ENCODE measurements around the gene BCL7A. TPM values are rescaled to one million over a fixed set of nuclear protein-coding genes. Genes with fewer than 3 reads are reported as not detected.

BCL7A gene
- total and polyA plus RNA-seq, 4 experiments from 2014 or later = 1.5 to 3.7 (median 2.8) TPM

GRCh38 chr12:122013136-122013535 is 8.5 kb upstream of the BCL7A start:
- ChIA-PET POLR2A (ENCODE audit: partially characterized antibody) (no interaction called here), CTCF (ENCODE audit: partially characterized antibody) (interaction anchor here (0.7 to 0.8 kb wide), 2 partner anchors 12 to 201 kb away, joined by 3 to 4 read pairs; no protein-coding TSS in a partner anchor)
- H3K4me1 ChIP-seq (ENCODE audit: insufficient read depth, low read length) = no peaks in the 10 kb centered on the region
- intact Hi-C loops (cut with micrococcal nuclease) = no loop called here
- H3K27ac ChIP-seq (ENCODE audit: low read depth, low read length) = no peak overlapping the region
- Mint-ChIP-seq H3K4me3 (no peak overlapping the region), H3K27ac (no peak overlapping the region), H3K4me1 (peaks cover 0 to 3% (median 0%) of the 10 kb centered on the region in 4 donors), H3K36me3 (no peaks in the 10 kb centered on the region), H3K27me3 (peaks cover 0 to 3% of the 10 kb centered on the region in 2 donors), H3K9me3 (peaks cover 0 to 3% (median 0%) of the 10 kb centered on the region in 8 donors)
- H3K4me3 ChIP-seq (ENCODE audit: low read length in 2 of 2) = no peak overlapping the region
- H3K27me3 ChIP-seq (ENCODE audit: insufficient read depth, low read length) = no peaks in the 10 kb centered on the region
- no peaks in the 10 kb centered on the region for H3K9me3 ChIP-seq (ENCODE audit: control insufficient read depth in 1 of 2, low read length in 2 of 2)
- no peak for DNase-seq
- no peaks in the 10 kb centered on the region for H3K36me3 ChIP-seq (ENCODE audit: insufficient read depth, low read length)

GRCh38 chr12:122013791-122014590 is 7.7 kb upstream of the BCL7A start:
- peaks cover 0 to 3% of the 10 kb centered on the region in 2 donors for H3K27me3 Mint-ChIP-seq
- H3K27ac Mint-ChIP-seq = peak overlapping the region in 1 of 7 donors; percentile 17
- intact Hi-C loops (cut with micrococcal nuclease) = no loop called here

GRCh38 chr12:122014781-122015180 is 6.9 kb upstream of the BCL7A start:
- ChIA-PET CTCF (ENCODE audit: partially characterized antibody) (no interaction called here), POLR2A (ENCODE audit: partially characterized antibody) (no interaction called here)
- Histone ChIP-seq H3K27ac (ENCODE audit: low read depth, low read length) (no peak overlapping the region), H3K4me1 (ENCODE audit: insufficient read depth, low read length) (no peaks in the 10 kb centered on the region), H3K27me3 (ENCODE audit: insufficient read depth, low read length) (no peaks in the 10 kb centered on the region), H3K4me3 (ENCODE audit: low read length in 2 of 2) (no peak overlapping the region), H3K9me3 (ENCODE audit: control insufficient read depth in 1 of 2, low read length in 2 of 2) (no peaks in the 10 kb centered on the region), H3K36me3 (ENCODE audit: insufficient read depth, low read length) (no peaks in the 10 kb centered on the region)
- Mint-ChIP-seq H3K4me1 (peaks cover 0 to 2% (median 0%) of the 10 kb centered on the region in 4 donors), H3K36me3 (no peaks in the 10 kb centered on the region), H3K4me3 (no peak overlapping the region), H3K27ac (no peak overlapping the region), H3K27me3 (peaks cover 2 to 7% of the 10 kb centered on the region in 2 donors), H3K9me3 (peaks cover 0 to 8% (median 1%) of the 10 kb centered on the region in 8 donors)
- intact Hi-C loops (cut with micrococcal nuclease) = no loop called here
- DNase-seq = no peak

More at GRCh38 chr12:122013791-122014590, 7.7 kb upstream of the BCL7A start:
- H3K4me1 ChIP-seq (ENCODE audit: insufficient read depth, low read length) = no peaks in the 10 kb centered on the region
- Mint-ChIP-seq H3K4me1 (no peaks in the 10 kb centered on the region), H3K36me3 (no peaks in the 10 kb centered on the region), H3K4me3 (no peak overlapping the region), H3K9me3 (peaks cover 0 to 6% (median 0%) of the 10 kb centered on the region in 8 donors)
- no peaks in the 10 kb centered on the region for H3K27me3 ChIP-seq (ENCODE audit: insufficient read depth, low read length)
- no peak for DNase-seq
- no peak overlapping the region for H3K27ac ChIP-seq (ENCODE audit: low read depth, low read length)
- H3K9me3 ChIP-seq (ENCODE audit: control insufficient read depth in 1 of 2, low read length in 2 of 2) = no peaks in the 10 kb centered on the region
- H3K36me3 ChIP-seq (ENCODE audit: insufficient read depth, low read length) = no peaks in the 10 kb centered on the region
- no peak overlapping the region for H3K4me3 ChIP-seq (ENCODE audit: low read length in 2 of 2)
- ChIA-PET POLR2A (ENCODE audit: partially characterized antibody) (no interaction called here), CTCF (ENCODE audit: partially characterized antibody) (interaction anchor here (0.8 kb wide), 1 partner anchor 202 kb away, joined by 3 read pairs; no protein-coding TSS in a partner anchor)

GRCh38 chr12:122018457-122018856 is 3.2 kb upstream of the BCL7A start:
- Mint-ChIP-seq H3K4me3 (no peak overlapping the region), H3K4me1 (peaks cover 4 to 12% (median 5%) of the 10 kb centered on the region in 4 donors), H3K27me3 (peaks cover 3 to 5% of the 10 kb centered on the region in 2 donors), H3K27ac (no peak overlapping the region), H3K36me3 (no peaks in the 10 kb centered on the region), H3K9me3 (peaks cover 0 to 10% (median 2%) of the 10 kb centered on the region in 8 donors)
- H3K27ac ChIP-seq (ENCODE audit: low read depth, low read length) = no peak overlapping the region
- no peaks in the 10 kb centered on the region for H3K36me3 ChIP-seq (ENCODE audit: insufficient read depth, low read length)
- CTCF ChIA-PET (ENCODE audit: partially characterized antibody) = no interaction called here
- intact Hi-C loops (cut with micrococcal nuclease) = no loop called here
- POLR2A ChIA-PET (ENCODE audit: partially characterized antibody) = no interaction called here
- DNase-seq = no peak
- no peak overlapping the region for H3K4me3 ChIP-seq (ENCODE audit: low read length in 2 of 2)
- no peaks in the 10 kb centered on the region for H3K9me3 ChIP-seq (ENCODE audit: control insufficient read depth in 1 of 2, low read length in 2 of 2)
- peaks cover 12% of the 10 kb centered on the region for H3K4me1 ChIP-seq (ENCODE audit: insufficient read depth, low read length)
- H3K27me3 ChIP-seq (ENCODE audit: insufficient read depth, low read length) = no peaks in the 10 kb centered on the region

GRCh38 chr12:122018937-122019336 is 2.7 kb upstream of the BCL7A start:
- H3K4me3 Mint-ChIP-seq = no peak overlapping the region
- ChIA-PET CTCF (ENCODE audit: partially characterized antibody) (no interaction called here), POLR2A (ENCODE audit: partially characterized antibody) (no interaction called here)
- Histone ChIP-seq H3K4me3 (ENCODE audit: low read length in 2 of 2) (no peak overlapping the region), H3K27me3 (ENCODE audit: insufficient read depth, low read length) (no peaks in the 10 kb centered on the region), H3K36me3 (ENCODE audit: insufficient read depth, low read length) (no peaks in the 10 kb centered on the region), H3K9me3 (ENCODE audit: control insufficient read depth in 1 of 2, low read length in 2 of 2) (no peaks in the 10 kb centered on the region), H3K27ac (ENCODE audit: low read depth, low read length) (no peak overlapping the region), H3K4me1 (ENCODE audit: insufficient read depth, low read length) (peaks cover 14% of the 10 kb centered on the region)
- peaks cover 0 to 10% (median 2%) of the 10 kb centered on the region in 8 donors for H3K9me3 Mint-ChIP-seq
- intact Hi-C loops (cut with micrococcal nuclease) = no loop called here
- peaks cover 3 to 5% of the 10 kb centered on the region in 2 donors for H3K27me3 Mint-ChIP-seq
- H3K4me1 Mint-ChIP-seq = peaks cover 4 to 12% (median 5%) of the 10 kb centered on the region in 4 donors
- DNase-seq = no peak
- H3K36me3 Mint-ChIP-seq = no peaks in the 10 kb centered on the region
- H3K27ac Mint-ChIP-seq = no peak overlapping the region

GRCh38 chr12:122020795-122021192 is 890 bp upstream of the BCL7A start:
- Mint-ChIP-seq H3K9me3 (peaks cover 0 to 10% (median 2%) of the 10 kb centered on the region in 8 donors), H3K27ac (peak overlapping the region in 2 of 7 donors; percentile 57 to 72), H3K27me3 (peaks cover 3 to 5% of the 10 kb centered on the region in 2 donors), H3K36me3 (no peaks in the 10 kb centered on the region), H3K4me1 (peaks cover 4 to 12% (median 5%) of the 10 kb centered on the region in 4 donors), H3K4me3 (peak overlapping the region; percentile 79 to 89 (median 84))
- Histone ChIP-seq H3K27ac (ENCODE audit: low read depth, low read length) (no peak overlapping the region), H3K9me3 (ENCODE audit: control insufficient read depth in 1 of 2, low read length in 2 of 2) (no peaks in the 10 kb centered on the region), H3K27me3 (ENCODE audit: insufficient read depth, low read length) (no peaks in the 10 kb centered on the region), H3K4me3 (ENCODE audit: low read length in 2 of 2) (peak overlapping the region in 1 of 2 donors; percentile 32), H3K36me3 (ENCODE audit: insufficient read depth, low read length) (no peaks in the 10 kb centered on the region), H3K4me1 (ENCODE audit: insufficient read depth, low read length) (peaks cover 14% of the 10 kb centered on the region)
- intact Hi-C loops (cut with micrococcal nuclease) = loop anchor here (5.0 kb wide), 1 partner anchor 103 kb away; the partner anchor contains the start of gene CFAP251
- ChIA-PET POLR2A (ENCODE audit: partially characterized antibody) (interaction anchor here (1.0 kb wide), 1 partner anchor 14 kb away, joined by 12 read pairs; no protein-coding TSS in a partner anchor), CTCF (ENCODE audit: partially characterized antibody) (interaction anchor here (1.0 kb wide), 1 partner anchor 102 kb away, joined by 3 read pairs; the partner anchor contains the start of gene CFAP251)
- no peak for DNase-seq

GRCh38 chr12:122021193-122021821 is 377 bp upstream of the BCL7A start:
- CTCF ChIA-PET (ENCODE audit: partially characterized antibody) = interaction anchor here (1.0 kb wide), 1 partner anchor 103 kb away, joined by 3 read pairs; the partner anchor contains the start of gene CFAP251
- H3K4me1 Mint-ChIP-seq = peaks cover 4 to 12% (median 5%) of the 10 kb centered on the region in 4 donors
- Histone ChIP-seq H3K27ac (ENCODE audit: low read depth, low read length) (no peak overlapping the region), H3K4me3 (ENCODE audit: low read length in 2 of 2) (peak overlapping the region in 1 of 2 donors; percentile 32), H3K4me1 (ENCODE audit: insufficient read depth, low read length) (peaks cover 14% of the 10 kb centered on the region), H3K27me3 (ENCODE audit: insufficient read depth, low read length) (no peaks in the 10 kb centered on the region), H3K9me3 (ENCODE audit: control insufficient read depth in 1 of 2, low read length in 2 of 2) (no peaks in the 10 kb centered on the region), H3K36me3 (ENCODE audit: insufficient read depth, low read length) (no peaks in the 10 kb centered on the region)
- H3K36me3 Mint-ChIP-seq = no peaks in the 10 kb centered on the region
- H3K4me3 Mint-ChIP-seq = peak overlapping the region; percentile 79 to 95 (median 86)
- H3K27ac Mint-ChIP-seq = peak overlapping the region in 4 of 7 donors; percentile 12 to 72 (median 40)
- peaks cover 0 to 10% (median 2%) of the 10 kb centered on the region in 8 donors for H3K9me3 Mint-ChIP-seq
- POLR2A ChIA-PET (ENCODE audit: partially characterized antibody) = interaction anchor here (0.6 to 1.0 kb wide), 3 partner anchors 15 to 347 kb away, joined by 3 to 12 read pairs (median 3); no protein-coding TSS in a partner anchor
- peaks cover 3 to 5% of the 10 kb centered on the region in 2 donors for H3K27me3 Mint-ChIP-seq
- intact Hi-C loops (cut with micrococcal nuclease) = loop anchor here (5.0 kb wide), 1 partner anchor 104 kb away; the partner anchor contains the start of gene CFAP251
- no peak for DNase-seq

Measured in CD4-positive, alpha-beta memory T cell (primary cell).